IPS-18a (cell line): ENCODE results near the gene DNAJC1.
"Not testable (repeated sequence)": the region's sequence is repeated elsewhere in the genome, so short reads cannot be mapped to it uniquely, and the experiment has no call there.

Source experiments
- H3K27ac ChIP-seq: one replicate; pipeline ENCODE4 v1.5.1; 2013; ENCODE audit warnings: low read length
- H3K27me3 ChIP-seq: one replicate; pipeline ENCODE4 v1.6.1; 2013; ENCODE audit warnings: mild to moderate bottlenecking, low read length; ENCODE audit not compliant: control insufficient read depth, insufficient read depth
- H3K36me3 ChIP-seq: one replicate; pipeline ENCODE4 v1.6.1; 2013; ENCODE audit warnings: low read depth, low read length; ENCODE audit not compliant: control insufficient read depth
- H3K4me1 ChIP-seq: one replicate; pipeline ENCODE4 v1.6.1; 2013; ENCODE audit warnings: low read depth, low read length; ENCODE audit not compliant: control insufficient read depth
- H3K4me3 ChIP-seq: one replicate; pipeline ENCODE4 v1.5.1; 2013; ENCODE audit warnings: low read length
- H3K9ac ChIP-seq: one replicate; pipeline ENCODE4 v1.6.1; 2013; ENCODE audit warnings: mild to moderate bottlenecking, low read length, moderate library complexity
- H3K9me3 ChIP-seq: one replicate; pipeline ENCODE4 v1.6.1; 2013; ENCODE audit warnings: low read depth, low read length; ENCODE audit not compliant: control insufficient read depth

The DNAJC1 gene

GRCh38 chr10:22027364-22028238 is 24.1 kb upstream of the DNAJC1 start:
- Histone ChIP-seq H3K4me3 (no peak overlapping the region), H3K36me3 (no peaks in the 10 kb centered on the region), H3K9me3 (no peaks in the 10 kb centered on the region), H3K9ac (no peak overlapping the region), H3K27ac (no peak overlapping the region), H3K27me3 (no peaks in the 10 kb centered on the region), H3K4me1 (no peaks in the 10 kb centered on the region)

- Histone ChIP-seq H3K4me3 (no peak overlapping the region), H3K9ac (no peak overlapping the region), H3K27me3 (no peaks in the 10 kb centered on the region), H3K36me3 (no peaks in the 10 kb centered on the region), H3K9me3 (no peaks in the 10 kb centered on the region), H3K27ac (no peak overlapping the region), H3K4me1 (no peaks in the 10 kb centered on the region)
Observed at GRCh38 chr10:22026287-22026686, 22.8 kb upstream of the DNAJC1 start.

DNA sequence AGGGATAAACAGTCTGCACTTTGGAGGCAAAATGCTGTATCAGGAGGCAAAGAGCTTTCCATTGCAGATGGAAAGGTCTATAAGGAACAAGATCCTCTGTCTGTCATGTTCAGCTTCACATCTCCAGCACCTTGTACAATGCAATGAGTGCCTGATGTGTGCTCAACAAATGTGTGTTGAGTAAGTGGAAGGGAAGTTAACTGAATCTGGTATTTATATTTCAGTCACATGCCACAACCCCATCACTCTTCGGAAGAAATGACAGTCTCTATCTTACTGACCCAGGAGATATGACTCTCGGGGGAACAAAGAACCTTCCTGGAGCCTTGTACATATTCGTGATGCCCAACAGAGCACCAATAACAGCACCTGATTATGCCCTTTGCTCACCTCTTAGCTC is 20.0 kb upstream of the DNAJC1 start:
- Histone ChIP-seq H3K9ac (no peak overlapping the region), H3K4me1 (no peaks in the 10 kb centered on the region), H3K27ac (no peak overlapping the region), H3K27me3 (no peaks in the 10 kb centered on the region), H3K36me3 (no peaks in the 10 kb centered on the region), H3K9me3 (no peaks in the 10 kb centered on the region), H3K4me3 (no peak overlapping the region)

- Histone ChIP-seq H3K27ac (no peak overlapping the region), H3K9me3 (no peaks in the 10 kb centered on the region)
Observed at GRCh38 chr10:22022257-22023032, 18.9 kb upstream of the DNAJC1 start.

GRCh38 chr10:22021144-22021543 is 17.6 kb upstream of the DNAJC1 start:
- H3K9ac ChIP-seq, H3K27ac ChIP-seq, H3K36me3 ChIP-seq, H3K4me1 ChIP-seq, H3K27me3 ChIP-seq, H3K9me3 ChIP-seq, H3K4me3 ChIP-seq: not testable (repeated sequence)

More at GRCh38 chr10:22022257-22023032, 18.9 kb upstream of the DNAJC1 start:
- no peak overlapping the region for H3K4me3 ChIP-seq
- H3K27me3 ChIP-seq: no peaks in the 10 kb centered on the region
- H3K36me3 ChIP-seq: no peaks in the 10 kb centered on the region
- no peaks in the 10 kb centered on the region for H3K4me1 ChIP-seq
- no peak overlapping the region for H3K9ac ChIP-seq

- H3K9me3 ChIP-seq: no peaks in the 10 kb centered on the region
- no peaks in the 10 kb centered on the region for H3K4me1 ChIP-seq
- no peak overlapping the region for H3K4me3 ChIP-seq
- no peak overlapping the region for H3K9ac ChIP-seq
- no peaks in the 10 kb centered on the region for H3K27me3 ChIP-seq
- no peaks in the 10 kb centered on the region for H3K36me3 ChIP-seq
- H3K27ac ChIP-seq: no peak overlapping the region
Observed at GRCh38 chr10:22017283-22018020, 13.9 kb upstream of the DNAJC1 start.

GRCh38 chr10:22016046-22016705 is 12.6 kb upstream of the DNAJC1 start:
- no peaks in the 10 kb centered on the region for H3K27me3 ChIP-seq
- H3K4me1 ChIP-seq: no peaks in the 10 kb centered on the region
- H3K4me3 ChIP-seq: no peak overlapping the region
- H3K9me3 ChIP-seq: no peaks in the 10 kb centered on the region
- H3K27ac ChIP-seq: no peak overlapping the region
- no peak overlapping the region for H3K9ac ChIP-seq
- H3K36me3 ChIP-seq: no peaks in the 10 kb centered on the region

- H3K4me3 ChIP-seq: no peak overlapping the region
- no peak overlapping the region for H3K27ac ChIP-seq
- H3K36me3 ChIP-seq: no peaks in the 10 kb centered on the region
- no peak overlapping the region for H3K9ac ChIP-seq
- H3K4me1 ChIP-seq: no peaks in the 10 kb centered on the region
- no peaks in the 10 kb centered on the region for H3K27me3 ChIP-seq
- H3K9me3 ChIP-seq: peaks cover 3% of the 10 kb centered on the region
Observed at GRCh38 chr10:22010973-22011408, 7.5 kb upstream of the DNAJC1 start.

- Histone ChIP-seq H3K36me3 (no peaks in the 10 kb centered on the region), H3K4me3 (no peak overlapping the region), H3K9me3 (peaks cover 3% of the 10 kb centered on the region), H3K4me1 (no peaks in the 10 kb centered on the region), H3K9ac (no peak overlapping the region), H3K27ac (no peak overlapping the region), H3K27me3 (no peaks in the 10 kb centered on the region)
Observed at GRCh38 chr10:22010539-22010938, 7.0 kb upstream of the DNAJC1 start.

DNA sequence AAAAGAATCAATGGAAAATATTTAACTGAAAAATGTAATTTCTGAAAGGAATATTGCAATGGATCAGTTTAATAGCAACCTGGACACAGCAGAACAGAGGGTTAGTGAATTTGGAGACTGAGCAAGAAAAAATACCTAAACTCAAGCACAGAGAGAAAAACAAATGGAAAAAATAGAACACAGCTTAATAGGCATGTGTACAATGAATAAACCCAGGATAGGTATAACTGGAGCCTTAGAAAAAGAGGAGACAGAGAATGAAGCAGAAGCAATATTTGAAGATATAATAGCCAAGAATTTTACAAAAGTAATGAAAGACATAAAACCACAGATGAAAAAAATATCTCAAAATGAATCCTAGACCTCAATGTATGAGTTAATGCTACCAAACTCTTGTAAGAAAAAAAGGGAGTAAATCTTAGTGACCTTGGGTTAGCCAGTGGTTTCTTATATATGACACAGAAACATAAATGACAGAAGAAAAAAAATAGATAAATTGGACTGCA is 2.9 kb upstream of the DNAJC1 start:
- H3K9me3 ChIP-seq: peaks cover 3% of the 10 kb centered on the region
- peaks cover 13% of the 10 kb centered on the region for H3K4me1 ChIP-seq
- H3K9ac ChIP-seq: no peak overlapping the region
- no peak overlapping the region for H3K4me3 ChIP-seq
- H3K27me3 ChIP-seq: peaks cover 11% of the 10 kb centered on the region
- no peaks in the 10 kb centered on the region for H3K36me3 ChIP-seq
- no peak overlapping the region for H3K27ac ChIP-seq

DNA sequence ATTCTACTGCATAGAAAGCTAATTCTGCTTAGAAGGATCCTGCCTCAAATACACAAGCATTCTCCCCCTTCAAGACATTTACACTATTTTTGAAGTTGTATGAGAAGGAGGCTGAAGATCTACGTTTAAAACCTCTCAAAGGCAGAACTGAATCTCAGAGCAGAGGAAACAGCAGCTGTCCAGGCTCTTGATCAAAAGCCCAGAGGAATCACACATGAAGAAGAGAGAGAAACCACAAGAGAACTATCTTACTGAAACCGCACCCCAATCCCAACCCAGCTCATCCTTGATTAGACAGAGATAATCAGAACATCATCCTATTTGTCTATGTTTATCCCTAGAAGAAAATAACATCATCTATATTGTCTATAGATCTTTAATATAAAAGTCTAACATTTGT is 2.2 kb upstream of the DNAJC1 start:
- no peak overlapping the region for H3K9ac ChIP-seq
- no peak overlapping the region for H3K27ac ChIP-seq
- no peak overlapping the region for H3K4me3 ChIP-seq
- no peaks in the 10 kb centered on the region for H3K36me3 ChIP-seq
- peaks cover 17% of the 10 kb centered on the region for H3K27me3 ChIP-seq
- H3K4me1 ChIP-seq: peaks cover 13% of the 10 kb centered on the region
- H3K9me3 ChIP-seq: peaks cover 3% of the 10 kb centered on the region
